Upper lobe of left lung (tissue), 6 donors: Measurements from ENCODE around the gene NDST3. TPM values are rescaled to one million over a fixed set of nuclear protein-coding genes. Genes with fewer than 3 reads are reported as not detected.

Experiments
- ATAC-seq, 2 donors: fragments of 200-7000 bp; cut with Tn5 transposase; one replicate each; pipeline ENCODE4 v1.9.1; 2022; ENCODE audit warnings: mild to moderate bottlenecking in 2 of 2, moderate library complexity in 2 of 2; ENCODE audit not compliant: low FRiP score in 2 of 2
- DNase-seq, 2 donors: peaks; one replicate each; pipeline ENCODE4 v3.0.0-alpha.2; 2019 to 2020
- H3K27ac ChIP-seq, 4 donors: fragments of 200-600 bp; sonication (generic); one replicate each; pipeline ENCODE4 v1.5.1; 2016 to 2019
- H3K27me3 ChIP-seq, 4 donors: fragments of 200-600 bp; sonication (generic); one replicate each; pipeline ENCODE4 v1.5.1; 2017 to 2019
- H3K36me3 ChIP-seq, 4 donors: fragments of 200-600 bp; sonication (generic); one replicate each; pipeline ENCODE4 v1.5.1; 2016 to 2019
- H3K4me1 ChIP-seq, 4 donors: fragments of 200-600 bp; sonication (generic); one replicate each; pipeline ENCODE4 v1.5.1; 2018 to 2019
- H3K4me3 ChIP-seq, 4 donors: fragments of 200-600 bp; sonication (generic); one replicate each; pipeline ENCODE4 v1.5.1; 2017 to 2019; ENCODE audit warnings: mild to moderate bottlenecking in 2 of 4, moderate library complexity in 1 of 4
- H3K9me3 ChIP-seq, 4 donors: fragments of 200-600 bp; sonication (generic); one replicate each; pipeline ENCODE4 v1.5.1; 2018 to 2019
- EP300 ChIP-seq, 4 donors: sonication (generic); formaldehyde crosslinking; IDR thresholded peaks; one replicate each; pipeline ENCODE4 v1.5.1; 2017; ENCODE audit warnings: antibody characterized with exemption in 4 of 4, control low read depth in 2 of 4
- POLR2A ChIP-seq, 4 donors: fragments of 450-650 bp; IDR thresholded peaks; one replicate each; pipeline ENCODE4 v1.5.1; 2016 to 2017; ENCODE audit warnings: antibody characterized with exemption in 4 of 4, mild to moderate bottlenecking in 2 of 4
- POLR2AphosphoS5 ChIP-seq, 2 donors: sonication (generic); formaldehyde crosslinking; IDR thresholded peaks; one replicate each; pipeline ENCODE4 v1.5.1; 2017; ENCODE audit warnings: antibody characterized with exemption in 2 of 2
- WGBS, 2 donors: methylation state at CpG; one replicate each; pipeline ENCODE4 v1.1.5; 2017 to 2018; 5-methylcytosine and 5-hydroxymethylcytosine counted together
- total RNA-seq, 6 donors: library from RNA; depleted of rRNA in 4 of 6; stranded (reverse); fragments of >200 nt in 4 of 6; gene quantifications; one replicate each; pipeline versions ENCODE4 v1.1.0 to v1.2.1, GENCODE V29; 2016 to 2021
- TF ChIP-seq, protein P1 (sequence below), 6 experiments: fragments of 450-650 bp in 4 of 6; fragments of 200-600 bp in 2 of 6; sonication (generic) in 2 of 6; IDR thresholded peaks; one replicate each; pipeline ENCODE4 v1.5.1; 2016 to 2019; ENCODE audit warnings: antibody characterized with exemption in 6 of 6
- donor health status: DM: no; HTN: no; CAD: no; lungs with moderate emphysema.
- donor health status: DM: no; HTN: yes; CAD: no; lungs with severe emphysema.

Gene NDST3
- total RNA-seq, 6 donors from 2014 or later, result 0.11 to 0.13 TPM; not detected in 4

DNA sequence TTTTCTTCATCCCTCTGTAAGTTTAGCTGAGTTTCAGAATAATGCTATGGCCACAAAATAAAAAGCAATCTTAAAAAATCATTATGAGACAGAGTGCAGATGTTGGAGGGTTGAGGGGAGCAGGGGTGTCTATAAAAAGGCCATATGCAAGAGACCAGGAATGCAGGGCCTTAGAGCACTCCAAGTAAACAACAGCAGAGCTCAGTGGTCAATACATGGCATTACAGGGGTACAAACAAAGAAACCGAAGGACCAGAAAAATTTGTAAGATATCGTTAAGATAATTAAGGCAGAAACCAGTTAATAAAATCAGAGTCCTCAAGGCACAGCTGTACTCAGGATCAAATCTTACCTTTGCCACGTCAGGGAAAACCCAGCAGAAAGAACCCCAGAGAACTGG lies 28.4 kb upstream of the NDST3 start:
- TF ChIP-seq EP300 (IDR thresholded peaks at IDR 0.05) (no peak), POLR2A (IDR thresholded peaks at IDR 0.05) (no peak)
- 81 to 83% methylated on average over 3 of the region's 3 CpGs for WGBS, 2 donors
- no peak for DNase-seq

DNA sequence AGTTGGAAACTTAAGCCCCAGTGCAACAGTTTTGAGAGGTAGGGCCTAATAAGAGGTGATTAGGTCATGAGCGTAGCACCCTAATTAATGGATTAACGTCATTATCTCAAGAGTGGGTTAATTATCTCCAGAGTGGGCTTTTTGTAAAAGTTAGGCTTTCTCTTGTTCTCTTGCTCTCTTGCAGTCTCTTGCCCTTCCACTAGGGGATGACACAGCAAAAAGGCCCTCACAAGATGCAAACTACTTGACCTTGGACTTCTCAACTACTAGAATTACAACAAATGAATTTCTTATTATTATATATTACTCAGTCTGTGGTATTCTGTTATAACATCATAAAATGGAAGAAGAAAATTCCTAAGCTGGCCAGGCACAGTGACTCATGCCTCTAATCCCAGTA lies 22.1 kb upstream of the NDST3 start:
- TF ChIP-seq, protein P1, sequence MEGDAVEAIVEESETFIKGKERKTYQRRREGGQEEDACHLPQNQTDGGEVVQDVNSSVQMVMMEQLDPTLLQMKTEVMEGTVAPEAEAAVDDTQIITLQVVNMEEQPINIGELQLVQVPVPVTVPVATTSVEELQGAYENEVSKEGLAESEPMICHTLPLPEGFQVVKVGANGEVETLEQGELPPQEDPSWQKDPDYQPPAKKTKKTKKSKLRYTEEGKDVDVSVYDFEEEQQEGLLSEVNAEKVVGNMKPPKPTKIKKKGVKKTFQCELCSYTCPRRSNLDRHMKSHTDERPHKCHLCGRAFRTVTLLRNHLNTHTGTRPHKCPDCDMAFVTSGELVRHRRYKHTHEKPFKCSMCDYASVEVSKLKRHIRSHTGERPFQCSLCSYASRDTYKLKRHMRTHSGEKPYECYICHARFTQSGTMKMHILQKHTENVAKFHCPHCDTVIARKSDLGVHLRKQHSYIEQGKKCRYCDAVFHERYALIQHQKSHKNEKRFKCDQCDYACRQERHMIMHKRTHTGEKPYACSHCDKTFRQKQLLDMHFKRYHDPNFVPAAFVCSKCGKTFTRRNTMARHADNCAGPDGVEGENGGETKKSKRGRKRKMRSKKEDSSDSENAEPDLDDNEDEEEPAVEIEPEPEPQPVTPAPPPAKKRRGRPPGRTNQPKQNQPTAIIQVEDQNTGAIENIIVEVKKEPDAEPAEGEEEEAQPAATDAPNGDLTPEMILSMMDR (IDR thresholded peaks at IDR 0.05), result no peak
- TF ChIP-seq POLR2AphosphoS5 (IDR thresholded peaks at IDR 0.05), result no peak
- no peak for TF ChIP-seq POLR2A (IDR thresholded peaks at IDR 0.05)
- TF ChIP-seq EP300 (IDR thresholded peaks at IDR 0.05), result no peak
- ATAC-seq, result no peak
- Histone ChIP-seq H3K4me3 (no peak overlapping the region), H3K27me3 (no peaks in the 10 kb centered on the region), H3K27ac (no peak overlapping the region), H3K4me1 (no peaks in the 10 kb centered on the region), H3K36me3 (no peaks in the 10 kb centered on the region), H3K9me3 (no peaks in the 10 kb centered on the region)
- 88 to 92% methylated on average over 2 of the region's 2 CpGs for WGBS, 2 donors
- no peak for DNase-seq

More for the DNA sequence above, 28.4 kb upstream of the NDST3 start:
- no peak for ATAC-seq
- H3K27me3 ChIP-seq, result no peaks in the 10 kb centered on the region
- H3K4me1 ChIP-seq, result no peaks in the 10 kb centered on the region
- no peak overlapping the region for H3K4me3 ChIP-seq
- no peaks in the 10 kb centered on the region for H3K36me3 ChIP-seq
- no peak overlapping the region for H3K27ac ChIP-seq
- no peaks in the 10 kb centered on the region for H3K9me3 ChIP-seq

DNA sequence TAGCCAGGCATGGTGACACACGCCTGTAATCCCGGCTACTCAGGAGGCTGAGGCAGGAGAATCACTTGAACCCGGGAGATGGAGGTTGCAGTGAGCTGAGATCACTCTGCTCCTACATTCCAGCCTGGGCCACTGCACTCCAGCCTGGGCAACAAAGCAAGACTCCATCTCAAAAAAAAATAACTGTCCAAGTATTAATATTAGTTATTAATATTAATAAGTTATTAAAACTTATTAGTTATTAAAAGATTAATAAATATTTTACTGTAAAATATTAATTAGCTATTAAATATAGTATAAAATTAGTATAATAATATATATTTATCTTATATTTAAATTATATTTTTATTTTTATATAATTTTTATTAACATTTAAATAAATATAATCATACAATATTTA lies 19.5 kb upstream of the NDST3 start:
- WGBS, 2 donors, result 89 to 97% methylated on average over 3 of the region's 3 CpGs
- Histone ChIP-seq H3K9me3 (no peaks in the 10 kb centered on the region), H3K36me3 (no peaks in the 10 kb centered on the region), H3K27me3 (no peaks in the 10 kb centered on the region), H3K4me1 (no peaks in the 10 kb centered on the region), H3K4me3 (no peak overlapping the region), H3K27ac (no peak overlapping the region)
- TF ChIP-seq, protein P1 (IDR thresholded peaks at IDR 0.05), result no peak
- no peak for TF ChIP-seq POLR2AphosphoS5 (IDR thresholded peaks at IDR 0.05)
- TF ChIP-seq POLR2A (IDR thresholded peaks at IDR 0.05), result no peak
- no peak for TF ChIP-seq EP300 (IDR thresholded peaks at IDR 0.05)
- no peak for DNase-seq
- no peak for ATAC-seq

DNA sequence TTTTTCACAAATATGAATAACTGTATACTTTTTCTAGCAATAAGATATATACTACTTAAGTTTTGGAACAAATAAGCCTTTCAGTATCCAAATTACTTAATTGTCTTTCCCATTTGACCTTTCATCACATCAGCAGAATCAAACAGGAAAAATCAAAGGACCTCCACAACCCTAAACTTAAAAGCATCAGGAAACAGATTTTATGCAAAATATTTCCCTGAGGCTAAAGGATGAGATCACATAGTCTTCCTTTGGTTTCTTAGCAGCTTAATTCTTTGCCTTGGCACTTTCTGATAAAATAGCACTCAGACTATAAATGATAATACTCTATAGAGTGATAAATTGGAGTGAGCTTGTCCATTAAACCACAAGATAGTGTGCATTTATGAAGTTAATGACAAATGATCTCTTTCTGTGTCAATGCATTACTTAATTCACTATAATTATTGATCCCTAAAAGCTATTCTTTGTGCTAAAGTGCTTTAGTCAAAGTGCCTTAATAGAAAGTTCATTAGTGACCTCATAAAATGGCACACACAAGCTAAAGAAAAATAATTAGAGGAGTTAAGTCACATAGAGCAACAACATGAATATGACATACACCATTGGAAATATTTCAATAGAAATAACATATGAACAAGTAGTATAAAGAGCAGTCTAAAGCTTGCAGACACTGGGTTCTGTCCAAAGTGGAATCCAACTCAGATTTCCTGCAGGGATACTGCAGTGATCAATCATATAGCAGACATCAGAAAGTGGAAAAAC lies 15.7 kb upstream of the NDST3 start:
- Histone ChIP-seq H3K4me1 (no peaks in the 10 kb centered on the region), H3K9me3 (no peaks in the 10 kb centered on the region), H3K27ac (no peak overlapping the region), H3K27me3 (no peaks in the 10 kb centered on the region), H3K4me3 (no peak overlapping the region), H3K36me3 (no peaks in the 10 kb centered on the region)
- no peak for TF ChIP-seq POLR2A (IDR thresholded peaks at IDR 0.05)
- no peak for TF ChIP-seq EP300 (IDR thresholded peaks at IDR 0.05)
- TF ChIP-seq, protein P1 (IDR thresholded peaks at IDR 0.05), result no peak
- no peak for TF ChIP-seq POLR2AphosphoS5 (IDR thresholded peaks at IDR 0.05)
- ATAC-seq (no peak), DNase-seq (no peak)

DNA sequence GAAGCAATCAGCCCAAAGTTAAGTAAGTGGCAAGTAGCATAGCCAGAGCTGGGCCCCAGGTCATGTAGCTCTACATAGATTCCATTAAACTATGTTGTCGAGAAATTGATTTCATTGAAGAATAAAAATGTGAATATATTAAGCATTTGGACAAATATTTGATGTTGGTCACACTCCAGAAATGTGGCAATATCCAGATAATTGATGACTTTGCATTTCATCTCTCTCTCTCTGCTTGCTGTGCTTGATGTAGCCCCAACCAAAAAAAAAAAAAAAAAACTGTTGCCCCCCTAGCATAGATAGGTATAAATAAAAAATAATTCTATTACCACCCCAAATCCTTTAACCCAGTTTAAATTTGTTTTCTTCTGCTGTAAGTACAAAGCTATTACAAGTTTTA lies 7.5 kb upstream of the NDST3 start:
- H3K27me3 ChIP-seq, result no peaks in the 10 kb centered on the region
- H3K4me3 ChIP-seq, result no peak overlapping the region
- H3K27ac ChIP-seq, result no peak overlapping the region
- DNase-seq, result no peak
- no peaks in the 10 kb centered on the region for H3K36me3 ChIP-seq
- no peaks in the 10 kb centered on the region for H3K9me3 ChIP-seq
- 51 to 80% methylated on average over 1 of the region's 1 CpG for WGBS, 2 donors
- H3K4me1 ChIP-seq, result no peaks in the 10 kb centered on the region
- no peak for ATAC-seq
- TF ChIP-seq, protein P1 (IDR thresholded peaks at IDR 0.05), result no peak
- TF ChIP-seq POLR2AphosphoS5 (IDR thresholded peaks at IDR 0.05) (no peak), POLR2A (IDR thresholded peaks at IDR 0.05) (no peak)
